GM10248 (cell line): ENCODE measurements around the gene NSD2.

Source experiments
- CTCF ChIA-PET: fragments of 300-600 bp; sonication (Branson Sonifier 250); formaldehyde crosslinking; extraction: SDS; loops from one replicate; lab custom pipeline; 2021; ENCODE audit warnings: antibody characterized with exemption; lab: Yijun Ruan, JAX
- POLR2A ChIA-PET: fragments of 350-650 bp; sonication (Branson Sonifier 250); formaldehyde crosslinking; extraction: SDS; loops from one replicate; lab custom pipeline; 2020; ENCODE audit warnings: antibody characterized with exemption; lab: Yijun Ruan, JAX
- DNase-seq: peaks from one replicate; pipeline ENCODE4 v3.0.0; 2012; ENCODE audit errors: extremely low spot score
- CTCF ChIP-seq: IDR thresholded peaks from 2 replicates; pipeline ENCODE4 v1.5.1; 2012; ENCODE audit warnings: mild to moderate bottlenecking, low read depth; ENCODE audit errors: extremely low read depth, missing control alignments, control extremely low read depth

The NSD2 gene

DNA sequence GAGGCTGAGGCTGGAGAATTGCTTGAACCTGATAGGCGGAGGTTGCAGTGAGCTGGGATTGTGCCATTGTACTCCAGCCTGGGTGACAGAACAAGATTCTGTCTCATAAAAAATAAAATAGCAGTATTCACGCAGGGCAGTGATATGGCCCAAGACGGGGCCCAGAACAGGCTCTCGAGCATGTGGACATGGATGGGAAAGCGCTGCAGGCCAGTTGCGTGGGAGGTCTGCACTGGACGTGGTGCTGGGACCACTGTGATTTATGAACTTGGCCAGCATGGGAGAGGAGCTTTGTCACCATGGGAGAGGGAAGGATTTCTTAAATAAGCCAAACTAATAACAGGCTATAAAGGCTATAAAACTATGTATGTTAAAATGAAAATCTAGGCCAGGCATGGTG lies 51.6 kb downstream of the NSD2 start:
- POLR2A ChIA-PET: no interaction called here

GRCh38 chr4:1927675-1928074 lies 56.5 kb downstream of the NSD2 start:
- TF ChIP-seq CTCF: no peak
- no peak for DNase-seq
- ChIA-PET POLR2A (no interaction called here), CTCF (interaction anchor here (1.4 to 1.7 kb wide), 3 partner anchors 9 to 28 kb away, joined by 4 to 6 read pairs (median 4); no protein-coding TSS in a partner anchor)

More for the DNA sequence above, 51.6 kb downstream of the NSD2 start:
- CTCF ChIA-PET: interaction anchor here (1.3 to 3.7 kb wide), 3 partner anchors 8 to 23 kb away, joined by 3 to 17 read pairs (median 7); no protein-coding TSS in a partner anchor
- no peak for DNase-seq
- TF ChIP-seq CTCF: no peak

GRCh38 chr4:1928356-1929239 lies 57.4 kb downstream of the NSD2 start:
- DNase-seq: no peak
- no peak for TF ChIP-seq CTCF
- ChIA-PET CTCF (interaction anchor here (1.2 to 1.7 kb wide), 3 partner anchors 8 to 18 kb away, joined by 3 to 6 read pairs (median 4); no protein-coding TSS in a partner anchor), POLR2A (no interaction called here)

GRCh38 chr4:1932736-1933135 lies 61.5 kb downstream of the NSD2 start:
- ChIA-PET CTCF (interaction anchor here (1.3 kb wide), 1 partner anchor 12 kb away, joined by 3 read pairs; no protein-coding TSS in a partner anchor), POLR2A (no interaction called here)
- no peak for TF ChIP-seq CTCF
- no peak for DNase-seq

DNA sequence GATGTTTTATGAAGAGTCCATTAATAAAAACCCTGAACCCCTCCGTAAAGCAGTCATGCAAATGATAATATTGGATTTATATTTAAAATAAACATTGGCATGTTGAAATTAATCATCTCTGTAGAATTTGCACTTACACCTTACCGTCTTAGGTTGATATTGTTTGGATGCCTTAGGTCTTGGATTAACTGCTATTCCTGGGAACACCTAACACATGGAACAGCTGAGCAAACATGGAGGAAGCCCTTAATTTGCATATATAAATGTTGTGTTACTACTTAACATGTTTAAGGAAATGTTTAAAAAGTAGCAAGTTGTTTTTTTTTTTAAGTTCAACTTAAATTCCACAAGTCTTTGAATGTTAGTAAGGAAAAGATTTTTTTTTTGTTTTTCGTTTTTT lies 62.5 kb downstream of the NSD2 start:
- no peak for TF ChIP-seq CTCF
- ChIA-PET CTCF (interaction anchor here (1.3 kb wide), 1 partner anchor 13 kb away, joined by 3 read pairs; no protein-coding TSS in a partner anchor), POLR2A (interaction anchor here (0.7 kb wide), 1 partner anchor 24 kb away, joined by 5 read pairs; no protein-coding TSS in a partner anchor)
- DNase-seq: no peak

DNA sequence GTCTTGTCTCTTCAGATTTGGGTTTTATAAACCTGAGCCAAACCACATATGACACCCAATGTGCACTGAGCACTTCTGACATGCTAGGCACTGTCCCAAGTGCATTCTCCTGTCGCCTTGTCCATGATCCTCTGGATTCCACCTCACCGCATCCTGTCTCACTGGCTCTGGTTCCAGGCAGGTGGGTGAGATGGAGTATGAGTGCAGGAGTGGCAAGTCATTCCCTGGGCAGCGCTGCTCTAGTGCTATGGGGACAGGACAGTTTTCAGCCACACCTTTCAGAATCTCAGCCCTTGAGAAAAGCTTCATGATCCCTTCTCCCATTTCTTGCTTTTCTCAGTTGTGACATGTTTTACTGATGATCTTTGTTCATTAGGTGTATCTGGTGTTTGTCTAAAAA lies 66.4 kb downstream of the NSD2 start:
- no peak for TF ChIP-seq CTCF
- no peak for DNase-seq
- ChIA-PET POLR2A (no interaction called here), CTCF (interaction anchor here (1.8 kb wide), 1 partner anchor 10 kb away, joined by 6 read pairs; no protein-coding TSS in a partner anchor)
